H1 (cell line): Measurements from ENCODE around the gene MIDN. TPM values are rescaled to one million over a fixed set of nuclear protein-coding genes. Genes with fewer than 3 reads are reported as not detected.

Experiments used
- CTCF ChIA-PET: fragments of 300-600 bp; sonication (Branson Sonifier 250); formaldehyde crosslinking; loops from one replicate; lab custom pipeline; 2021; ENCODE audit not compliant: partially characterized antibody; lab: Charles Lee
- POLR2A ChIA-PET: fragments of 300-600 bp; sonication (Branson Sonifier 250); formaldehyde crosslinking; loops from one replicate; lab custom pipeline; 2021; ENCODE audit warnings: inconsistent platforms; ENCODE audit not compliant: partially characterized antibody; lab: Charles Lee
- DNase-seq, 2 experiments: peaks; one replicate each; pipeline versions ENCODE4 v3.0.0 to v3.0.0-alpha.2; 2010 to 2022; ENCODE audit warnings: low spot score in 2 of 2, low read depth in 1 of 2, mixed read lengths in 1 of 2
- FAIRE-seq: peaks from 2 replicates; lab custom pipeline; 2011; peaks lifted over from hg19 to GRCh38; lab: Jason Lieb, UNC
- H2AFZ ChIP-seq: 2 replicates; pipeline ENCODE4 v1.8.1; 2012; ENCODE audit warnings: low read length, inconsistent platforms
- H2AK5ac ChIP-seq: 2 replicates; pipeline ENCODE4 v1.6.1; 2013; ENCODE audit warnings: low read depth, low read length
- H2BK120ac ChIP-seq: replicated peaks from 2 replicates; pipeline ENCODE3; 2013; ENCODE audit warnings: low read depth, low read length, inconsistent platforms
- H2BK12ac ChIP-seq: 2 replicates; pipeline ENCODE4 v1.6.1; 2013; ENCODE audit warnings: low read depth, low read length
- H2BK15ac ChIP-seq: 2 replicates; pipeline ENCODE4 v1.6.1; 2013; ENCODE audit warnings: low read length
- H2BK20ac ChIP-seq: 2 replicates; pipeline ENCODE4 v1.6.1; 2013; ENCODE audit warnings: low read length
- H2BK5ac ChIP-seq: 2 replicates; pipeline ENCODE4 v1.6.1; 2013; ENCODE audit warnings: low read depth, low read length
- H3K14ac ChIP-seq: 2 replicates; pipeline ENCODE4 v1.6.1; 2013; ENCODE audit warnings: inconsistent platforms; ENCODE audit not compliant: insufficient read length
- H3K18ac ChIP-seq: 2 replicates; pipeline ENCODE4 v1.6.1; 2013; ENCODE audit warnings: low read length; ENCODE audit errors: extremely low read depth
- H3K23ac ChIP-seq: 2 replicates; pipeline ENCODE4 v1.6.1; 2013; ENCODE audit warnings: inconsistent platforms; ENCODE audit not compliant: insufficient read length
- H3K23me2 ChIP-seq: 2 replicates; pipeline ENCODE4 v1.6.1; 2013; ENCODE audit warnings: low read depth, low read length
- H3K27ac ChIP-seq: 2 replicates; pipeline ENCODE4 v1.6.1; 2011; ENCODE audit warnings: low read depth, low read length, inconsistent platforms
- H3K27me3 ChIP-seq, 4 experiments: replicated peaks in 1 of 4; 1 replicate in 1 of 4; 2 replicates in 3 of 4; pipeline versions ENCODE4 v1.6.1 to v1.8.1; 2011 to 2013; ENCODE audit warnings: low read length in 3 of 4, mild to moderate bottlenecking in 3 of 4, inconsistent platforms in 2 of 4, mixed read lengths in 2 of 4, moderate library complexity in 1 of 4; ENCODE audit not compliant: control insufficient read depth in 3 of 4, insufficient read depth in 3 of 4; ENCODE audit errors: extremely low read depth in 1 of 4
- H3K36me3 ChIP-seq, 4 experiments: 2 replicates each; pipeline versions ENCODE4 v1.6.1 to v1.8.1; 2011 to 2013; ENCODE audit warnings: mild to moderate bottlenecking in 4 of 4, low read length in 3 of 4, moderate library complexity in 2 of 4, control low read depth in 1 of 4, inconsistent platforms in 1 of 4; ENCODE audit not compliant: insufficient read depth in 4 of 4, control insufficient read depth in 2 of 4
- H3K4ac ChIP-seq: replicated peaks from 2 replicates; pipeline ENCODE3; 2013; ENCODE audit warnings: low read length, low read depth, mixed read lengths, inconsistent platforms; ENCODE audit not compliant: insufficient read length
- H3K4me1 ChIP-seq, 4 experiments: replicated peaks in 1 of 4; 1 replicate in 1 of 4; 2 replicates in 3 of 4; pipeline versions ENCODE4 v1.6.1 to v1.8.1; 2011 to 2013; ENCODE audit warnings: low read length in 3 of 4, inconsistent platforms in 2 of 4, mixed read lengths in 1 of 4; ENCODE audit not compliant: insufficient read depth in 4 of 4, control insufficient read depth in 3 of 4
- H3K4me2 ChIP-seq, 2 experiments: 2 replicates each; pipeline versions ENCODE4 v1.6.1 to v1.8.1; 2011 to 2013; ENCODE audit warnings: low read depth in 2 of 2, low read length in 2 of 2, control low read depth in 1 of 2, inconsistent platforms in 1 of 2, mild to moderate bottlenecking in 1 of 2; ENCODE audit not compliant: insufficient read depth in 1 of 2
- H3K4me3 ChIP-seq, 4 experiments: fragments of 200-600, 300-600 bp in 1 of 4; sonication (generic), shearing (Covaris generic), sonication (Bioruptor Twin) in 1 of 4; 2 replicates each; pipeline versions ENCODE4 v1.5.1 to v1.8.1; 2011 to 2016; ENCODE audit warnings: low read length in 4 of 4, low read depth in 3 of 4, control low read depth in 2 of 4, inconsistent platforms in 2 of 4, mild to moderate bottlenecking in 2 of 4, mixed read lengths in 1 of 4, moderate library complexity in 1 of 4; ENCODE audit not compliant: insufficient read depth in 2 of 4; ENCODE audit errors: extremely low read depth in 1 of 4
- H3K56ac ChIP-seq: replicated peaks from 2 replicates; pipeline ENCODE3; 2013; ENCODE audit warnings: low read depth, mild to moderate bottlenecking, mixed read lengths, low read length, inconsistent platforms; ENCODE audit not compliant: insufficient read length
- H3K79me1 ChIP-seq: 2 replicates; pipeline ENCODE4 v1.6.1; 2013; ENCODE audit warnings: low read depth, low read length, control low read depth
- H3K79me2 ChIP-seq, 2 experiments: 2 replicates each; pipeline versions ENCODE4 v1.6.1 to v1.8.1; 2012 to 2013; ENCODE audit warnings: low read length in 2 of 2, mild to moderate bottlenecking in 2 of 2, inconsistent platforms in 1 of 2; ENCODE audit not compliant: insufficient read depth in 2 of 2, control insufficient read depth in 1 of 2
- H3K9ac ChIP-seq, 4 experiments: replicated peaks in 1 of 4; 1 replicate in 1 of 4; 2 replicates in 3 of 4; pipeline versions ENCODE4 v1.6.1 to v1.8.1; 2011 to 2013; ENCODE audit warnings: low read depth in 3 of 4, low read length in 3 of 4, control low read depth in 2 of 4, mild to moderate bottlenecking in 2 of 4, moderate library complexity in 2 of 4, inconsistent platforms in 1 of 4; ENCODE audit errors: extremely low read depth in 1 of 4
- H3K9me3 ChIP-seq, 2 experiments: 2 replicates each; pipeline versions ENCODE4 v1.6.1 to v1.8.1; 2012 to 2013; ENCODE audit warnings: mild to moderate bottlenecking in 2 of 2, moderate library complexity in 2 of 2, control low read depth in 1 of 2, inconsistent platforms in 1 of 2, low read depth in 1 of 2, low read length in 1 of 2, mixed read lengths in 1 of 2; ENCODE audit not compliant: insufficient read depth in 2 of 2
- H4K20me1 ChIP-seq, 2 experiments: replicated peaks in 1 of 2; 2 replicates each; pipeline versions ENCODE3 to v1.8.1; 2011 to 2013; ENCODE audit warnings: inconsistent platforms in 2 of 2, low read length in 2 of 2, mild to moderate bottlenecking in 1 of 2; ENCODE audit not compliant: insufficient read depth in 2 of 2, control insufficient read depth in 1 of 2
- H4K5ac ChIP-seq: 2 replicates; pipeline ENCODE4 v1.6.1; 2013; ENCODE audit warnings: low read length, low read depth, mixed read lengths, inconsistent platforms; ENCODE audit not compliant: insufficient read length
- H4K8ac ChIP-seq: 2 replicates; pipeline ENCODE4 v1.8.0; 2013; ENCODE audit warnings: mild to moderate bottlenecking, moderate library complexity, low read length, inconsistent platforms; ENCODE audit not compliant: insufficient read depth; ENCODE audit errors: extremely low read depth
- H4K91ac ChIP-seq: replicated peaks from 2 replicates; pipeline ENCODE3; 2013; ENCODE audit warnings: low read length, mixed read lengths, inconsistent platforms; ENCODE audit not compliant: insufficient read length
- CTCF ChIP-seq, 3 experiments: IDR thresholded peaks; 1 replicate in 2 of 3; 2 replicates in 1 of 3; pipeline versions ENCODE4 v1.5.1 to v1.6.1; 2011; ENCODE audit warnings: low read length in 3 of 3, mild to moderate bottlenecking in 3 of 3, inconsistent platforms in 2 of 3, low read depth in 1 of 3, moderate library complexity in 1 of 3; ENCODE audit not compliant: insufficient read depth in 1 of 3; ENCODE audit errors: control extremely low read depth in 1 of 3
- GABPA ChIP-seq: IDR thresholded peaks from 2 replicates; pipeline ENCODE4 v1.6.1; 2011; ENCODE audit warnings: mild to moderate bottlenecking, low read length, moderate library complexity, borderline replicate concordance; ENCODE audit not compliant: insufficient read depth
- WGBS, 2 experiments: shearing (Covaris generic) in 1 of 2; methylation state at CpG; one replicate each; pipeline versions ENCODE4 v1.1.6 to v1.1.7; 2013 to 2015; ENCODE audit warnings: low lambda C conversion rate in 2 of 2, mixed read lengths in 2 of 2, inconsistent platforms in 1 of 2, low coverage in 1 of 2, missing lambda C conversion rate in 1 of 2; ENCODE audit not compliant: insufficient replicate concordance in 2 of 2, insufficient coverage in 1 of 2, insufficient read length in 1 of 2; ENCODE audit errors: extremely low coverage in 1 of 2, missing lambda C conversion rate in 1 of 2; 5-methylcytosine and 5-hydroxymethylcytosine counted together
- polyA plus RNA-seq, 7 experiments: library from polyadenylated mRNA; depleted of rRNA in 3 of 7; stranded (reverse) in 5 of 7; unstranded in 2 of 7; fragments of >200 nt in 5 of 7; fragments of 200-250 nt in 2 of 7; gene quantifications; 1 replicate in 5 of 7; 2 replicates in 1 of 7; 4 replicates in 1 of 7; pipeline versions ENCODE4 v1.2.1 to v1.2.3, GENCODE V29; 2011 to 2013; ENCODE audit warnings: missing spikeins in 2 of 7, mixed read lengths in 2 of 7
- total RNA-seq: library from RNA; stranded (reverse); fragmentation: NEBNext Ultra II Directional; extraction: Animal tissue kit (Norgen Biotek cat#: 25700); gene quantifications from 2 replicates; pipeline ENCODE4 v1.2.1, GENCODE V29; 2021

The MIDN gene
- total and polyA plus RNA-seq, 2 of the 8 experiments (the other 6 are each of a cell fraction or from before 2014, with no cell fraction given): 39.8 to 159 TPM

GRCh38 chr19:1230783-1231489 lies 17.4 kb upstream of the MIDN start:
- Histone ChIP-seq H2BK12ac (no peak overlapping the region), H4K8ac (no peak overlapping the region), H3K9me3 (no peaks in the 10 kb centered on the region), H3K23me2 (no peaks in the 10 kb centered on the region), H3K9ac (no peak overlapping the region), H3K27ac (no peak overlapping the region), H3K4me1 (peaks cover 0 to 2% (median 0%) of the 10 kb centered on the region in 4 experiments; a peak in 2 of 7 replicates), H3K4me3 (no peak overlapping the region), H2BK20ac (no peak overlapping the region), H3K27me3 (no peaks in the 10 kb centered on the region), H2BK15ac (no peak overlapping the region), H3K18ac (no peak overlapping the region), H2AFZ (no peak overlapping the region), H3K79me1 (no peaks in the 10 kb centered on the region), H3K4ac (no peak overlapping the region), H3K4me2 (no peak overlapping the region), H2BK5ac (no peak overlapping the region), H2BK120ac (no peak overlapping the region), H3K79me2 (no peaks in the 10 kb centered on the region; a peak in 1 of 4 replicates), H3K23ac (no peak overlapping the region), H4K20me1 (peaks cover 3 to 22% of the 10 kb centered on the region in 2 experiments), H3K56ac (no peak overlapping the region), H2AK5ac (no peak overlapping the region), H4K5ac (no peak overlapping the region), H4K91ac (no peak overlapping the region), H3K14ac (no peak overlapping the region), H3K36me3 (peaks cover 5 to 79% (median 9%) of the 10 kb centered on the region in 4 experiments; a peak in 6 of 8 replicates)
- WGBS, 2 experiments: 100% methylated on average over 1 of the region's 38 CpGs; no CpG with 5 or more reads in 1 of the 2 experiments
- TF ChIP-seq GABPA: no peak
- TF ChIP-seq CTCF (IDR thresholded peaks at IDR 0.05; ENCODE audit: control extremely low read depth in 1 of 3, insufficient read depth in 1 of 3, low read depth in 1 of 3, low read length in 3 of 3): peak in 1 of 3 experiments; percentile 18; a peak in 1 of 4 replicates
- DNase-seq: no peak
- no peak for FAIRE-seq
- CTCF ChIA-PET: interaction anchor here (1.0 to 1.3 kb wide), 2 partner anchors 9 to 14 kb away, joined by 3 to 4 read pairs; no protein-coding TSS in a partner anchor
- POLR2A ChIA-PET: interaction anchor here (0.8 to 1.7 kb wide), 4 partner anchors 43 to 145 kb away, joined by 3 to 4 read pairs (median 3); no protein-coding TSS in a partner anchor
